HEK293T (cell line): ENCODE data around the gene RNF113A.
"Not testable (repeated sequence)": the region's sequence is repeated elsewhere in the genome, so short reads cannot be mapped to it uniquely, and the experiment has no call there.

Source experiments
- BHLHE40 ChIP-seq: fragments of 450-650 bp; IDR thresholded peaks from 2 replicates; pipeline ENCODE4 v1.6.1; 2016; ENCODE audit warnings: mild to moderate bottlenecking, moderate library complexity, borderline replicate concordance
- ELF4 ChIP-seq: fragments of 450-650 bp; IDR thresholded peaks from 2 replicates; pipeline ENCODE4 v1.6.1; 2017; ENCODE audit warnings: antibody characterized with exemption
- FOXA1 ChIP-seq: fragments of 450-650 bp; IDR thresholded peaks from 2 replicates; pipeline ENCODE4 v1.6.1; 2016; ENCODE audit warnings: mild to moderate bottlenecking
- HDGF ChIP-seq: fragments of 450-650 bp; IDR thresholded peaks from 2 replicates; pipeline ENCODE4 v1.6.1; 2017; ENCODE audit warnings: antibody characterized with exemption, borderline replicate concordance
- PKNOX1 ChIP-seq: fragments of 450-650 bp; IDR thresholded peaks from 2 replicates; pipeline ENCODE4 v1.6.1; 2016

DNA sequence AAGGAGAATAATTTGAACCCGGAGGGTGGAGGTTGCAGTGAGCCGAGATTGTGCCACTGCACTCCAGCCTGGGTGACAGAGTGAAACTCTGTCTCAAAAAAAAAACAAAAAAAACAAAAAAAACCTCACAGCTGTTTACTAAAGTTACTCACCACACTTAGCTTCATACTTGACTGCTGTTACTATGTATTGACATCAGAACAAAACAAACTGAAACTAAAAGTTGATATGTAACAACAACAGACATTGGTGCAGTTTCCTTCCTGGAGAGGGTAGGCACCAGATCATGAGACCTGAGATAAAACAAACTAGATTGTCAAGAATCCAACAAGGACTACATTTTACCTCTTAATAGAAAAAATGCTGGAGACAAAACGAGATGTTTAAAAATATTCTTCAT, 49.8 kb downstream of the RNF113A start:
- not testable (repeated sequence) for TF ChIP-seq ELF4, PKNOX1, HDGF, FOXA1, BHLHE40
